MCF 10A (cell line): ENCODE measurements around the gene MYD88. TPM values are rescaled to one million over a fixed set of nuclear protein-coding genes. Genes with fewer than 3 reads are reported as not detected.
"Not testable (repeated sequence)": the region's sequence is repeated elsewhere in the genome, so short reads cannot be mapped to it uniquely, and the experiment has no call there.

Experiments used
- BruUV-seq: library from RNA; stranded (reverse); fragments of 400-500 nt; replicated peaks from 2 replicates; lab custom pipeline; 2021; lab: Mats Ljungman, UMichigan
- CTCF ChIA-PET: fragments of 300-600 bp; sonication (Branson Sonifier 250); formaldehyde crosslinking; extraction: SDS; loops from one replicate; lab custom pipeline; 2021; ENCODE audit warnings: antibody characterized with exemption, inconsistent platforms; lab: Yijun Ruan, JAX
- POLR2A ChIA-PET: fragments of 300-600, 350-650 bp; sonication (Branson Sonifier 250); formaldehyde crosslinking; extraction: SDS; loops from one replicate; lab custom pipeline; 2020; ENCODE audit warnings: antibody characterized with exemption, inconsistent platforms; lab: Yijun Ruan, JAX
- DNase-seq: peaks from one replicate; pipeline ENCODE4 v3.0.0-alpha.2; 2018; ENCODE audit not compliant: unreplicated experiment
- H3K27ac Mint-ChIP-seq: one replicate; pipeline ENCODE4 v1.8.0; 2022; ENCODE audit warnings: mild to moderate bottlenecking, low read depth, mixed read lengths; ENCODE audit not compliant: unreplicated experiment
- H3K27me3 Mint-ChIP-seq: one replicate; pipeline ENCODE4 v1.8.0; 2022; ENCODE audit warnings: mixed read lengths; ENCODE audit not compliant: insufficient read depth, unreplicated experiment
- H3K36me3 Mint-ChIP-seq: one replicate; pipeline ENCODE4 v1.8.0; 2022; ENCODE audit warnings: mild to moderate bottlenecking, moderate library complexity, mixed read lengths; ENCODE audit not compliant: insufficient read depth, unreplicated experiment
- H3K4me1 Mint-ChIP-seq: one replicate; pipeline ENCODE4 v1.8.0; 2022; ENCODE audit warnings: mixed read lengths; ENCODE audit not compliant: insufficient read depth, unreplicated experiment
- H3K4me3 Mint-ChIP-seq: one replicate; pipeline ENCODE4 v1.8.0; 2022; ENCODE audit warnings: mild to moderate bottlenecking, moderate library complexity, mixed read lengths; ENCODE audit not compliant: unreplicated experiment
- H3K9me3 Mint-ChIP-seq: one replicate; pipeline ENCODE4 v1.8.0; 2022; ENCODE audit warnings: mixed read lengths; ENCODE audit not compliant: unreplicated experiment
- intact Hi-C: fragments of 100-400 bp; cut with micrococcal nuclease; formaldehyde crosslinking; loops from 2 replicates; pipeline ENCODE4 v1.14.1; 2022
- total RNA-seq: library from RNA; stranded (reverse); gene quantifications from 2 replicates; pipeline ENCODE4 v1.2.3, GENCODE V29; 2022
- TF ChIP-seq, protein P1 (sequence below): fragments of 200-600 bp; IDR thresholded peaks from one replicate; pipeline ENCODE4 v1.8.0; 2022; ENCODE audit warnings: antibody characterized with exemption, mild to moderate bottlenecking; ENCODE audit not compliant: unreplicated experiment

Gene MYD88
- total RNA-seq, 1 experiment from 2014 or later = 19.7 TPM

DNA sequence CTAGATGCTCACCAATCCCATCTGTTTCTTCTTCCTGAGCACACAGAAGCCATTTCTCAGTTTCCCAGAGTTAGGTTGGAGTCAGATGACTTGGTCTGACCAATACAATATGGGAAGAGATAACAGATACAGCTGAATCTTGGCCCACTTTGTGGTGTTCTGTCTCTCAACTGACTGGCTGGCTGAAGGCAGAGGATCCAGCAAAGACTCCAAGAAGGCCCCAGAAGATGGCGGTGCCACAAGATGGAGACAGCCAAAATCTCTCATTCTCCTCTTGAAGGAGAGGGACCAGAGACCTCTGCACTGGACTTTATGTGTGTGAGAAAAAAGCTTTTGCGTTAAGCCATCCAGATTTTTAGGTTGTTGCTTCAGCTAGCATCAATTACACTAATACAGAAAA is 18.7 kb downstream of the MYD88 start:
- ChIA-PET POLR2A (interaction anchor here (0.7 to 10.5 kb wide), 6 partner anchors 8 to 284 kb away, joined by 3 to 199 read pairs (median 4); partner anchors contain the start of genes ACAA1, MYD88 and OXSR1), CTCF (interaction anchor here (0.6 to 1.7 kb wide), 7 partner anchors 14 to 291 kb away, joined by 3 to 5 read pairs (median 3); partner anchors contain the start of gene ACAA1)
- TF ChIP-seq, protein P1, sequence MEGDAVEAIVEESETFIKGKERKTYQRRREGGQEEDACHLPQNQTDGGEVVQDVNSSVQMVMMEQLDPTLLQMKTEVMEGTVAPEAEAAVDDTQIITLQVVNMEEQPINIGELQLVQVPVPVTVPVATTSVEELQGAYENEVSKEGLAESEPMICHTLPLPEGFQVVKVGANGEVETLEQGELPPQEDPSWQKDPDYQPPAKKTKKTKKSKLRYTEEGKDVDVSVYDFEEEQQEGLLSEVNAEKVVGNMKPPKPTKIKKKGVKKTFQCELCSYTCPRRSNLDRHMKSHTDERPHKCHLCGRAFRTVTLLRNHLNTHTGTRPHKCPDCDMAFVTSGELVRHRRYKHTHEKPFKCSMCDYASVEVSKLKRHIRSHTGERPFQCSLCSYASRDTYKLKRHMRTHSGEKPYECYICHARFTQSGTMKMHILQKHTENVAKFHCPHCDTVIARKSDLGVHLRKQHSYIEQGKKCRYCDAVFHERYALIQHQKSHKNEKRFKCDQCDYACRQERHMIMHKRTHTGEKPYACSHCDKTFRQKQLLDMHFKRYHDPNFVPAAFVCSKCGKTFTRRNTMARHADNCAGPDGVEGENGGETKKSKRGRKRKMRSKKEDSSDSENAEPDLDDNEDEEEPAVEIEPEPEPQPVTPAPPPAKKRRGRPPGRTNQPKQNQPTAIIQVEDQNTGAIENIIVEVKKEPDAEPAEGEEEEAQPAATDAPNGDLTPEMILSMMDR = no peak
- Mint-ChIP-seq H3K9me3 (no peaks in the 10 kb centered on the region), H3K4me3 (no peak overlapping the region), H3K27ac (no peak overlapping the region), H3K4me1 (peaks cover 15% of the 10 kb centered on the region), H3K36me3 (no peaks in the 10 kb centered on the region), H3K27me3 (no peaks in the 10 kb centered on the region)
- no TSS peak for BruUV-seq
- intact Hi-C loops = no loop called here
- no peak for DNase-seq

DNA sequence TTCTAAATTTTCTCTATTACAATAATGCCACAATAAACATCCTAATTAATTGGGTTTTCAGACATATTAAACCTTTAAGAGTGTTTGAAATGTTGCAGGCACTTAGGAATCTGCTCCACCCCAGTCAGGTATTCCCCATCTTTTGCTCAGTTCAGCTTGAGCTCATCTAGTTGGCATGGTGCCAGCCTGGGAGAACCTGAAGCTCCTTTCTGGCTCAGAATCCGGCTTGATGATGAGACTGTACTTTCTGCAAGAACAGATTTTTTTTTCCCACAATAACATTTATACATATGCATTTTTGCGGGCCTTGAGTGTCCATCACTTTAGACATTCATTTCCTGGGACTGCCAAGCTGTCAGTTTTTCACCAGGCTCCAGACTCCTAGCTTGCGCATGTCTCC is 19.1 kb downstream of the MYD88 start:
- intact Hi-C loops = no loop called here

DNA sequence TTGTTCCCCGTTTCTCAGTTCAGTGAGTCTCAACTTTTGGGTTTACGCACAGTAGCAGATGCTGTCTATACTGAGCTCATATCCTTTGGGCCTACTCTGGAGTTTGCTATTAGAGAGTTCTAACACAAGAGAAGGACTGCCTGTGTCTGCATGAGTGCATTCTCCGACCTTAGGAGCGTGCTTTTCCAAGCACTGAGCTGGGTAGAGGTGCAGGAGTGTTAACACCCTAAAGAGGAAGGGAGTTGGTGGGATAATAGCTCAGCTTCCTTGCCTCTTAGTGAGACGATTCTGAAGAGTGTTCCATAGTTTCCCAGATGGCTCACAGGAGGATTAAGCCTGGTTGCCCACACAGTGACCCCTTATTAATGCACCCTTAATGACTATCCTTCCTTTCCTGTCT is 20.0 kb downstream of the MYD88 start:
- POLR2A ChIA-PET = interaction anchor here (1.3 to 10.5 kb wide), 4 partner anchors 8 to 69 kb away, joined by 4 to 199 read pairs (median 14); partner anchors contain the start of genes ACAA1, MYD88 and OXSR1
- no peak for DNase-seq
- no peak overlapping the region for H3K27ac Mint-ChIP-seq
- peaks cover 5% of the 10 kb centered on the region for H3K36me3 Mint-ChIP-seq
- TF ChIP-seq, protein P1 = no peak
- no peaks in the 10 kb centered on the region for H3K27me3 Mint-ChIP-seq
- peaks cover 10% of the 10 kb centered on the region for H3K4me1 Mint-ChIP-seq
- no peaks in the 10 kb centered on the region for H3K9me3 Mint-ChIP-seq
- intact Hi-C loops = no loop called here
- H3K4me3 Mint-ChIP-seq = no peak overlapping the region
- BruUV-seq = no TSS peak
- CTCF ChIA-PET = interaction anchor here (0.6 to 1.7 kb wide), 2 partner anchors 19 to 1007 kb away, joined by 4 to 5 read pairs; no protein-coding TSS in a partner anchor

More for the DNA sequence above, 19.1 kb downstream of the MYD88 start:
- H3K36me3 Mint-ChIP-seq = peaks cover 3% of the 10 kb centered on the region
- TF ChIP-seq, protein P1 = no peak
- H3K9me3 Mint-ChIP-seq = no peaks in the 10 kb centered on the region
- POLR2A ChIA-PET = interaction anchor here (0.7 to 10.5 kb wide), 6 partner anchors 8 to 284 kb away, joined by 3 to 199 read pairs (median 4); partner anchors contain the start of genes ACAA1, MYD88 and OXSR1
- H3K27ac Mint-ChIP-seq = no peak overlapping the region
- peaks cover 14% of the 10 kb centered on the region for H3K4me1 Mint-ChIP-seq
- H3K4me3 Mint-ChIP-seq = no peak overlapping the region
- DNase-seq = peak; percentile 66
- CTCF ChIA-PET = interaction anchor here (0.6 to 1.7 kb wide), 8 partner anchors 13 to 1006 kb away, joined by 3 to 5 read pairs (median 3); partner anchors contain the start of gene ACAA1
- no TSS peak for BruUV-seq
- H3K27me3 Mint-ChIP-seq = no peaks in the 10 kb centered on the region

DNA sequence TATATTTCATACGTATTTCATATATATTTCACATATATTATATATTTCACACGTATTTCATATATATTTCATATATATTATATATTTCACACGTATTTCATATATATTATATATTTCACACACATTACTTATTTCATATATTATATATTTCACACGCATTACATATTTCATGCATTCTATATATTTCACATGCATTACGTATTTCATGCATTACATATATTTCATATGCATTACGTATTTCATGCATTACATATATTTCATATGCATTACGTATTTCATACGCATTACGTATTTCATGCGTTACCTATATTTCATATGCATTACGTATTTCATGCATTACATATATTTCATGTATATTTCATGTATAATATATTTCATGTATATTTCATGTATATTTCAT is 22.2 kb downstream of the MYD88 start:
- H3K36me3 Mint-ChIP-seq = peaks cover 11% of the 10 kb centered on the region
- BruUV-seq, H3K4me1 Mint-ChIP-seq, H3K9me3 Mint-ChIP-seq, H3K27ac Mint-ChIP-seq, DNase-seq, intact Hi-C loops, CTCF ChIA-PET, H3K4me3 Mint-ChIP-seq, POLR2A ChIA-PET, H3K27me3 Mint-ChIP-seq: not testable (repeated sequence)
